SK-N-SH (cell line): ENCODE data around the gene MLIP. TPM values are rescaled to one million over a fixed set of nuclear protein-coding genes. Genes with fewer than 3 reads are reported as not detected.

Source experiments
- CTCF ChIA-PET: fragments of 300-600, 350-600 bp; formaldehyde crosslinking; extraction: SDS; loops from one replicate; lab custom pipeline; 2021; lab: Yijun Ruan, JAX
- POLR2A ChIA-PET: fragments of 350-600 bp; sonication (Branson Sonifier 250); formaldehyde crosslinking; extraction: SDS; loops from one replicate; lab custom pipeline; 2020; ENCODE audit warnings: antibody characterized with exemption, inconsistent platforms; lab: Yijun Ruan, JAX
- DNase-seq: peaks from one replicate; pipeline ENCODE4 v3.0.0; 2012
- H2AFZ ChIP-seq: fragments of 200-600 bp; sonication (generic); 2 replicates; pipeline ENCODE4 v1.8.1; 2016; ENCODE audit warnings: antibody characterized with exemption, mild to moderate bottlenecking, low read depth
- H3F3A ChIP-seq: fragments of 200-600 bp; sonication (generic); replicated peaks from 2 replicates; pipeline ENCODE3; 2016; ENCODE audit warnings: antibody characterized with exemption, mild to moderate bottlenecking; ENCODE audit not compliant: insufficient read depth
- H3K27ac ChIP-seq, 2 experiments: fragments of 200-500 bp in 1 of 2; fragments of 200-600 bp in 1 of 2; sonication (Bioruptor generic) in 1 of 2; sonication (generic), shearing (Covaris generic) in 1 of 2; 2 replicates each; pipeline versions ENCODE4 v1.5.1 to v1.6.1; 2014 to 2016; ENCODE audit warnings: low read depth in 2 of 2, inconsistent platforms in 1 of 2, low read length in 1 of 2, mild to moderate bottlenecking in 1 of 2, mixed read lengths in 1 of 2
- H3K27me3 ChIP-seq: fragments of 200-600 bp; sonication (generic), shearing (Covaris generic); 2 replicates; pipeline ENCODE4 v1.6.1; 2016; ENCODE audit warnings: mixed run types; ENCODE audit not compliant: insufficient read depth
- H3K36me3 ChIP-seq, 2 experiments: fragments of 200-500 bp in 1 of 2; fragments of 200-600 bp in 1 of 2; sonication (Bioruptor generic) in 1 of 2; sonication (generic) in 1 of 2; replicated peaks in 1 of 2; 2 replicates each; pipeline versions ENCODE3 to v1.5.1; 2014 to 2016; ENCODE audit warnings: low read length in 1 of 2, mild to moderate bottlenecking in 1 of 2; ENCODE audit not compliant: insufficient read depth in 2 of 2, control insufficient read depth in 1 of 2
- H3K4me1 ChIP-seq, 2 experiments: fragments of 200-500 bp in 1 of 2; fragments of 200-600 bp in 1 of 2; sonication (Bioruptor generic) in 1 of 2; sonication (generic), shearing (Covaris generic) in 1 of 2; 2 replicates each; pipeline versions ENCODE4 v1.5.1 to v1.6.1; 2014 to 2016; ENCODE audit warnings: low read depth in 1 of 2, low read length in 1 of 2, mixed run types in 1 of 2; ENCODE audit not compliant: insufficient read depth in 2 of 2, control insufficient read depth in 1 of 2
- H3K4me2 ChIP-seq: fragments of 200-600 bp; sonication (generic), shearing (Covaris generic); 2 replicates; pipeline ENCODE4 v1.6.1; 2017; ENCODE audit warnings: mixed run types
- H3K4me3 ChIP-seq, 2 experiments: fragments of 200-500 bp in 1 of 2; fragments of 200-600 bp in 1 of 2; sonication (Bioruptor generic) in 1 of 2; sonication (generic), shearing (Covaris generic) in 1 of 2; 2 replicates each; pipeline versions ENCODE4 v1.5.1 to v1.8.1; 2014 to 2016; ENCODE audit warnings: low read depth in 2 of 2, inconsistent platforms in 1 of 2, low read length in 1 of 2, mild to moderate bottlenecking in 1 of 2, mixed read lengths in 1 of 2, moderate library complexity in 1 of 2
- H3K79me2 ChIP-seq: fragments of 200-600 bp; sonication (generic); 2 replicates; pipeline ENCODE4 v1.8.1; 2017; ENCODE audit warnings: mild to moderate bottlenecking; ENCODE audit not compliant: insufficient read depth
- H3K9ac ChIP-seq: fragments of 200-600 bp; sonication (generic); 2 replicates; pipeline ENCODE4 v1.6.1; 2017; ENCODE audit warnings: mixed run types
- H3K9me2 ChIP-seq: fragments of 200-600 bp; sonication (generic); 2 replicates; pipeline ENCODE4 v1.6.1; 2017; ENCODE audit warnings: mixed run types
- H3K9me3 ChIP-seq: fragments of 200-600 bp; sonication (generic); 2 replicates; pipeline ENCODE4 v1.6.1; 2017; ENCODE audit warnings: mixed run types, mild to moderate bottlenecking, moderate library complexity
- H4K20me1 ChIP-seq: fragments of 200-600 bp; sonication (generic); 2 replicates; pipeline ENCODE4 v1.6.1; 2017; ENCODE audit warnings: mild to moderate bottlenecking, mixed run types; ENCODE audit not compliant: insufficient read depth
- CHD2 ChIP-seq: fragments of 150-350 bp; IDR thresholded peaks from 2 replicates; pipeline ENCODE4 v1.6.1; 2018; ENCODE audit warnings: low read length; ENCODE audit not compliant: partially characterized antibody
- ELF1 ChIP-seq: IDR thresholded peaks from 2 replicates; pipeline ENCODE4 v1.4.0; 2012
- EP300 ChIP-seq, 2 experiments: IDR thresholded peaks; 2 replicates each; pipeline versions ENCODE4 v1.4.0 to v1.6.1; 2012; ENCODE audit warnings: borderline replicate concordance in 1 of 2, low read depth in 1 of 2, low read length in 1 of 2
- FOXM1 ChIP-seq: IDR thresholded peaks from 2 replicates; pipeline ENCODE4 v1.4.0; 2012; ENCODE audit warnings: low read depth, mild to moderate bottlenecking
- IRF3 ChIP-seq: fragments of 150-350 bp; IDR thresholded peaks from 2 replicates; pipeline ENCODE4 v1.6.1; 2016; ENCODE audit warnings: mild to moderate bottlenecking, low read depth, low read length
- JUND ChIP-seq: IDR thresholded peaks from 2 replicates; pipeline ENCODE4 v1.4.0; 2012
- MXI1 ChIP-seq: IDR thresholded peaks from 2 replicates; pipeline ENCODE4 v1.6.1; 2012; ENCODE audit warnings: mild to moderate bottlenecking, low read depth, low read length, improper control_type of control experiment
- NRF1 ChIP-seq: IDR thresholded peaks from 2 replicates; pipeline ENCODE4 v1.6.1; 2012; ENCODE audit warnings: low read depth, mild to moderate bottlenecking, low read length
- REST ChIP-seq: IDR thresholded peaks from 2 replicates; pipeline ENCODE4 v1.6.1; 2012; ENCODE audit warnings: mild to moderate bottlenecking, low read depth, low read length, moderate library complexity
- RFX5 ChIP-seq: IDR thresholded peaks from 2 replicates; pipeline ENCODE4 v1.6.1; 2012; ENCODE audit warnings: mild to moderate bottlenecking, improper control_type of control experiment, low read length
- WGBS: methylation state at CpG from one replicate; pipeline ENCODE4 v1.1.6; 2017; ENCODE audit warnings: low lambda C conversion rate; 5-methylcytosine and 5-hydroxymethylcytosine counted together
- polyA plus RNA-seq, 3 experiments: library from polyadenylated mRNA; depleted of rRNA; stranded (reverse); fragments of >200 nt; gene quantifications; 2 replicates each; pipeline ENCODE4 v1.2.3, GENCODE V29; 2012

MLIP gene
- polyA plus RNA-seq, 1 of the 3 experiments (the other 2 are of a cell fraction), result not detected

- Histone ChIP-seq H3K4me3 (no peak overlapping the region), H3K27me3 (peaks cover 5% of the 10 kb centered on the region; the same call in 1 of the 2 replicates), H3K9me3 (no peaks in the 10 kb centered on the region), H3K27ac (no peak overlapping the region; a peak in 1 of 4 replicates)
- WGBS, result 5% methylated on average over 2 of the region's 2 CpGs
- TF ChIP-seq RFX5 (no peak), REST (no peak), EP300 (IDR thresholded peaks at IDR 0.05; ENCODE audit: borderline replicate concordance in 1 of 2, low read depth in 1 of 2, low read length in 1 of 2) (no peak), MXI1 (no peak)
- TF ChIP-seq, all 33 proteins: peak for 0
- Histone ChIP-seq H2AFZ (no peak overlapping the region), H3K79me2 (no peaks in the 10 kb centered on the region), H3K9me2 (no peaks in the 10 kb centered on the region; the same call in 1 of the 2 replicates), H3K4me2 (no peak overlapping the region), H3K9ac (no peak overlapping the region), H3K4me1 (no peaks in the 10 kb centered on the region; a peak in 1 of 4 replicates), H4K20me1 (no peaks in the 10 kb centered on the region), H3F3A (no peaks in the 10 kb centered on the region), H3K36me3 (no peaks in the 10 kb centered on the region)
- DNase-seq, result no peak
- ChIA-PET POLR2A (no interaction called here), CTCF (interaction anchor here (0.6 kb wide), 1 partner anchor 74 kb away, joined by 3 read pairs; no protein-coding TSS in a partner anchor)
These were observed 37.8 kb upstream of the MLIP start for GRCh38 chr6:54073487-54073886.

- Histone ChIP-seq H3K4me3 (no peak overlapping the region), H3K27me3 (peaks cover 5% of the 10 kb centered on the region; the same call in 1 of the 2 replicates), H3F3A (no peaks in the 10 kb centered on the region), H3K36me3 (no peaks in the 10 kb centered on the region), H3K79me2 (no peaks in the 10 kb centered on the region), H3K4me2 (no peak overlapping the region), H4K20me1 (no peaks in the 10 kb centered on the region), H3K9ac (no peak overlapping the region), H3K27ac (no peak overlapping the region), H3K4me1 (no peaks in the 10 kb centered on the region; a peak in 1 of 4 replicates), H3K9me3 (no peaks in the 10 kb centered on the region), H2AFZ (no peak overlapping the region), H3K9me2 (no peaks in the 10 kb centered on the region; the same call in 1 of the 2 replicates)
- TF ChIP-seq FOXM1, result no peak
- no peak for TF ChIP-seq IRF3
- no peak for TF ChIP-seq JUND
- TF ChIP-seq EP300 (IDR thresholded peaks at IDR 0.05; ENCODE audit: borderline replicate concordance in 1 of 2, low read depth in 1 of 2, low read length in 1 of 2), result no peak
- TF ChIP-seq CHD2, result no peak
- TF ChIP-seq ELF1, result no peak
- no peak for TF ChIP-seq NRF1
- DNase-seq, result no peak
- WGBS, result 25% methylated on average over 4 of the region's 4 CpGs
- ChIA-PET CTCF (no interaction called here), POLR2A (no interaction called here)
These were observed 37.1 kb upstream of the MLIP start for GRCh38 chr6:54074109-54074508.
